Measurements from ENCODE around the gene NFIB. TPM values are rescaled to one million over a fixed set of nuclear protein-coding genes. Genes with fewer than 3 reads are reported as not detected.

NFIB gene
- total and polyA plus RNA-seq, 2 of the 8 experiments (the other 6 are each of a cell fraction or from before 2014, with no cell fraction given): 2.6 to 13.1 TPM

DNA sequence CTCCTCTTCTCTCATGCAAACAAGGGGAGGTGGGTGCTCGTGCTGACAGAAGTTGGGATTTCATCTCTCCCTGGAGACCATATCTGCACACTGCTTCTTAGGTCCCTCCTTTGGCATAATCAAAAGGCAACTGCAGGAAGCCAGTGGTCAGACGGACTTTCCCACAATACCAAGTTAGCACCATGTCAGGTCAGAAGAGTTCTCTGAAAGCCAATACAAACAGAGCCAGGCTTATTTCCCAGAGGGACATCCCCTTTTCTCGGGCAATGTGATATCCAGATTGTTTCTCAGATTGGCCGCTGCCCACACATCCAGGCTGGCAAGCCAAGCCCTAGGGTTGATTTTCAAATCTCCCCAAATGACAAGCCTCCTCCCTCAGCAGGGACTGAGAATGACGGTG, 241.1 kb downstream of the NFIB start:
- H2BK120ac ChIP-seq (replicated peaks; ENCODE audit: low read depth, low read length): no peak overlapping the region
- H3K56ac ChIP-seq (replicated peaks; ENCODE audit: insufficient read length, low read depth, low read length): no peak overlapping the region
- no peak overlapping the region for H4K8ac ChIP-seq (ENCODE audit: extremely low read depth, insufficient read depth, low read length)
- no peaks in the 10 kb centered on the region for H3K79me1 ChIP-seq (ENCODE audit: low read depth, low read length)
- H2BK20ac ChIP-seq (ENCODE audit: low read length): no peak overlapping the region
- H3K9ac ChIP-seq (replicated peaks in 1 of 4; ENCODE audit: extremely low read depth in 1 of 4, low read depth in 3 of 4, low read length in 3 of 4): no peak overlapping the region
- H2AFZ ChIP-seq (ENCODE audit: low read length): 0 out of 2 replicates have a peak overlapping the region, but pooled peaks have one; percentile 7
- H3K4ac ChIP-seq (replicated peaks; ENCODE audit: insufficient read length, low read depth, low read length): no peak overlapping the region
- WGBS, 2 experiments (ENCODE audit: extremely low coverage in 1 of 2, insufficient coverage in 1 of 2, insufficient read length in 1 of 2, insufficient replicate concordance in 2 of 2, low coverage in 1 of 2, low lambda C conversion rate in 2 of 2, missing lambda C conversion rate in 1 of 2): 97% methylated on average over 5 of the region's 5 CpGs; no CpG with 5 or more reads in 1 of the 2 experiments
- no peak overlapping the region for H3K14ac ChIP-seq (ENCODE audit: insufficient read length)
- peaks cover 0 to 3% (median 0%) of the 10 kb centered on the region in 4 experiments; a peak in 1 of 7 replicates for H3K4me1 ChIP-seq (replicated peaks in 1 of 4; ENCODE audit: control insufficient read depth in 3 of 4, insufficient read depth in 4 of 4, low read length in 3 of 4)
- DNase-seq (ENCODE audit: low read depth in 1 of 2, low spot score in 2 of 2) (no peak), FAIRE-seq (no peak)
- H3K18ac ChIP-seq (ENCODE audit: extremely low read depth, low read length): no peak overlapping the region
- no peaks in the 10 kb centered on the region for H3K23me2 ChIP-seq (ENCODE audit: low read depth, low read length)
- ChIA-PET POLR2A (ENCODE audit: partially characterized antibody) (no interaction called here), CTCF (ENCODE audit: partially characterized antibody) (no interaction called here)
- no peak overlapping the region for H3K23ac ChIP-seq (ENCODE audit: insufficient read length)
- no peak overlapping the region for H4K5ac ChIP-seq (ENCODE audit: insufficient read length, low read depth, low read length)
- no peaks in the 10 kb centered on the region for H3K79me2 ChIP-seq (ENCODE audit: control insufficient read depth in 1 of 2, insufficient read depth in 2 of 2, low read length in 2 of 2)
- H4K20me1 ChIP-seq (replicated peaks in 1 of 2; ENCODE audit: control insufficient read depth in 1 of 2, insufficient read depth in 2 of 2, low read length in 2 of 2): no peaks in the 10 kb centered on the region
- no peak overlapping the region for H2BK12ac ChIP-seq (ENCODE audit: low read depth, low read length)
- H3K9me3 ChIP-seq (ENCODE audit: insufficient read depth in 2 of 2, low read depth in 1 of 2, low read length in 1 of 2): no peaks in the 10 kb centered on the region
- no peak overlapping the region for H3K27ac ChIP-seq (ENCODE audit: low read depth, low read length)
- no peaks in the 10 kb centered on the region for H3K27me3 ChIP-seq (replicated peaks in 1 of 4; ENCODE audit: control insufficient read depth in 3 of 4, extremely low read depth in 1 of 4, insufficient read depth in 3 of 4, low read length in 3 of 4)
- no peak overlapping the region for H2BK15ac ChIP-seq (ENCODE audit: low read length)
- H2BK5ac ChIP-seq (ENCODE audit: low read depth, low read length): no peak overlapping the region
- no peak overlapping the region for H3K4me2 ChIP-seq (ENCODE audit: insufficient read depth in 1 of 2, low read depth in 2 of 2, low read length in 2 of 2)
- no peak overlapping the region for H4K91ac ChIP-seq (replicated peaks; ENCODE audit: insufficient read length, low read length)
- H2AK5ac ChIP-seq (ENCODE audit: low read depth, low read length): no peak overlapping the region
- no peaks in the 10 kb centered on the region for H3K36me3 ChIP-seq (ENCODE audit: control insufficient read depth in 2 of 4, insufficient read depth in 4 of 4, low read length in 3 of 4)
- H3K4me3 ChIP-seq (ENCODE audit: extremely low read depth in 1 of 4, insufficient read depth in 2 of 4, low read depth in 3 of 4, low read length in 4 of 4): no peak overlapping the region
- TF ChIP-seq, protein P1, sequence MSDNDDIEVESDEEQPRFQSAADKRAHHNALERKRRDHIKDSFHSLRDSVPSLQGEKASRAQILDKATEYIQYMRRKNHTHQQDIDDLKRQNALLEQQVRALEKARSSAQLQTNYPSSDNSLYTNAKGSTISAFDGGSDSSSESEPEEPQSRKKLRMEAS (IDR thresholded peaks at IDR 0.05): no peak
- TF ChIP-seq, protein P2, sequence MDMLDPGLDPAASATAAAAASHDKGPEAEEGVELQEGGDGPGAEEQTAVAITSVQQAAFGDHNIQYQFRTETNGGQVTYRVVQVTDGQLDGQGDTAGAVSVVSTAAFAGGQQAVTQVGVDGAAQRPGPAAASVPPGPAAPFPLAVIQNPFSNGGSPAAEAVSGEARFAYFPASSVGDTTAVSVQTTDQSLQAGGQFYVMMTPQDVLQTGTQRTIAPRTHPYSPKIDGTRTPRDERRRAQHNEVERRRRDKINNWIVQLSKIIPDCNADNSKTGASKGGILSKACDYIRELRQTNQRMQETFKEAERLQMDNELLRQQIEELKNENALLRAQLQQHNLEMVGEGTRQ (IDR thresholded peaks at IDR 0.05; ENCODE audit: low read length): no peak
- TF ChIP-seq, protein P3, sequence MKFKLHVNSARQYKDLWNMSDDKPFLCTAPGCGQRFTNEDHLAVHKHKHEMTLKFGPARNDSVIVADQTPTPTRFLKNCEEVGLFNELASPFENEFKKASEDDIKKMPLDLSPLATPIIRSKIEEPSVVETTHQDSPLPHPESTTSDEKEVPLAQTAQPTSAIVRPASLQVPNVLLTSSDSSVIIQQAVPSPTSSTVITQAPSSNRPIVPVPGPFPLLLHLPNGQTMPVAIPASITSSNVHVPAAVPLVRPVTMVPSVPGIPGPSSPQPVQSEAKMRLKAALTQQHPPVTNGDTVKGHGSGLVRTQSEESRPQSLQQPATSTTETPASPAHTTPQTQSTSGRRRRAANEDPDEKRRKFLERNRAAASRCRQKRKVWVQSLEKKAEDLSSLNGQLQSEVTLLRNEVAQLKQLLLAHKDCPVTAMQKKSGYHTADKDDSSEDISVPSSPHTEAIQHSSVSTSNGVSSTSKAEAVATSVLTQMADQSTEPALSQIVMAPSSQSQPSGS (IDR thresholded peaks at IDR 0.05; ENCODE audit: low read length): no peak
- no peak for TF ChIP-seq MAFK (IDR thresholded peaks at IDR 0.05; ENCODE audit: low read depth, low read length)
